Neuronal stem cell (in vitro differentiated cells): ENCODE measurements around the gene DLGAP4.

Experiments used
- DNase-seq: peaks from one replicate; pipeline ENCODE4 v3.0.0-alpha.2; 2013; ENCODE audit warnings: low spot score
- H2AFZ ChIP-seq: one replicate; pipeline ENCODE4 v1.6.1; 2013; ENCODE audit warnings: mild to moderate bottlenecking, low read length, inconsistent platforms
- H2AK5ac ChIP-seq: 2 replicates; pipeline ENCODE4 v1.6.1; 2013; ENCODE audit warnings: low read depth, mild to moderate bottlenecking, inconsistent platforms, low read length, moderate library complexity, mixed read lengths
- H2BK120ac ChIP-seq: 2 replicates; pipeline ENCODE4 v1.6.1; 2013; ENCODE audit warnings: low read depth, mild to moderate bottlenecking, inconsistent platforms, low read length, moderate library complexity, mixed read lengths
- H2BK12ac ChIP-seq: one replicate; pipeline ENCODE4 v1.6.1; 2013; ENCODE audit warnings: low read length, inconsistent platforms
- H2BK15ac ChIP-seq: 2 replicates; pipeline ENCODE4 v1.6.1; 2013; ENCODE audit warnings: mild to moderate bottlenecking, low read length, inconsistent platforms, mixed read lengths
- H2BK5ac ChIP-seq: one replicate; pipeline ENCODE4 v1.6.1; 2013; ENCODE audit warnings: inconsistent platforms, mild to moderate bottlenecking, low read length, moderate library complexity
- H3K14ac ChIP-seq: one replicate; pipeline ENCODE4 v1.6.1; 2013; ENCODE audit warnings: low read length, inconsistent platforms
- H3K18ac ChIP-seq: 2 replicates; pipeline ENCODE4 v1.6.1; 2013; ENCODE audit warnings: low read length, inconsistent platforms
- H3K23ac ChIP-seq: 2 replicates; pipeline ENCODE4 v1.6.1; 2013; ENCODE audit warnings: low read depth, mild to moderate bottlenecking, mixed read lengths, low read length, inconsistent platforms; ENCODE audit not compliant: poor library complexity
- H3K27ac ChIP-seq: replicated peaks from 3 replicates; pipeline ENCODE4 v1.5.1; 2013; ENCODE audit warnings: low read length, inconsistent platforms
- H3K27me3 ChIP-seq, 3 experiments: 2 replicates each; pipeline ENCODE4 v1.6.1; 2013; ENCODE audit warnings: low read length in 3 of 3, mild to moderate bottlenecking in 2 of 3, inconsistent platforms in 1 of 3, low read depth in 1 of 3, mixed read lengths in 1 of 3, moderate library complexity in 1 of 3; ENCODE audit not compliant: control insufficient read depth in 3 of 3, insufficient read depth in 3 of 3
- H3K36me3 ChIP-seq, 2 donors: replicated peaks in 1 of 2; 2 replicates each; pipeline ENCODE4 v1.6.1; 2013; ENCODE audit warnings: low read length in 2 of 2; ENCODE audit not compliant: control insufficient read depth in 2 of 2, insufficient read depth in 2 of 2
- H3K4ac ChIP-seq: 2 replicates; pipeline ENCODE4 v1.6.1; 2013; ENCODE audit warnings: inconsistent platforms, mild to moderate bottlenecking, low read length, moderate library complexity
- H3K4me1 ChIP-seq, 2 donors: 1 replicate in 1 of 2; 2 replicates in 1 of 2; pipeline ENCODE4 v1.6.1; 2013; ENCODE audit warnings: low read length in 2 of 2, low read depth in 1 of 2; ENCODE audit not compliant: control insufficient read depth in 2 of 2, insufficient read depth in 1 of 2
- H3K4me2 ChIP-seq: one replicate; pipeline ENCODE4 v1.6.1; 2013; ENCODE audit warnings: mild to moderate bottlenecking, low read length, inconsistent platforms; ENCODE audit not compliant: insufficient read depth, poor library complexity, severe bottlenecking
- H3K4me3 ChIP-seq, 2 donors: 2 replicates each; pipeline ENCODE4 v1.5.1; 2013; ENCODE audit warnings: low read length in 2 of 2, mild to moderate bottlenecking in 2 of 2, inconsistent platforms in 1 of 2, moderate library complexity in 1 of 2
- H3K79me1 ChIP-seq: one replicate; pipeline ENCODE4 v1.6.1; 2013; ENCODE audit warnings: low read depth, mild to moderate bottlenecking, inconsistent platforms, low read length, moderate library complexity
- H3K9ac ChIP-seq: one replicate; pipeline ENCODE4 v1.6.1; 2013; ENCODE audit warnings: mild to moderate bottlenecking, low read depth, low read length, inconsistent platforms; ENCODE audit not compliant: poor library complexity
- H3K9me3 ChIP-seq, 2 donors: replicated peaks in 1 of 2; 2 replicates each; pipeline versions ENCODE3 to v1.6.1; 2013; ENCODE audit warnings: low read length in 2 of 2, mild to moderate bottlenecking in 2 of 2, inconsistent platforms in 1 of 2, low read depth in 1 of 2, mixed read lengths in 1 of 2, moderate library complexity in 1 of 2; ENCODE audit not compliant: control insufficient read depth in 2 of 2, insufficient read depth in 1 of 2
- H4K8ac ChIP-seq: one replicate; pipeline ENCODE4 v1.6.1; 2013; ENCODE audit warnings: low read depth, mild to moderate bottlenecking, inconsistent platforms, low read length, moderate library complexity
- H4K91ac ChIP-seq: one replicate; pipeline ENCODE4 v1.6.1; 2013; ENCODE audit warnings: low read length, low read depth, mild to moderate bottlenecking, inconsistent platforms; ENCODE audit not compliant: poor library complexity
- WGBS, 2 donors: extraction: QIAGEN DNeasy Blood & Tissue Kit; methylation state at CpG; one replicate each; pipeline ENCODE4 v1.1.7; 2013; ENCODE audit warnings: missing lambda C conversion rate in 2 of 2, mixed read lengths in 1 of 2; ENCODE audit not compliant: insufficient read length in 2 of 2, insufficient replicate concordance in 1 of 2; ENCODE audit errors: extremely low coverage in 2 of 2; 5-methylcytosine and 5-hydroxymethylcytosine counted together

The DLGAP4 gene

DNA sequence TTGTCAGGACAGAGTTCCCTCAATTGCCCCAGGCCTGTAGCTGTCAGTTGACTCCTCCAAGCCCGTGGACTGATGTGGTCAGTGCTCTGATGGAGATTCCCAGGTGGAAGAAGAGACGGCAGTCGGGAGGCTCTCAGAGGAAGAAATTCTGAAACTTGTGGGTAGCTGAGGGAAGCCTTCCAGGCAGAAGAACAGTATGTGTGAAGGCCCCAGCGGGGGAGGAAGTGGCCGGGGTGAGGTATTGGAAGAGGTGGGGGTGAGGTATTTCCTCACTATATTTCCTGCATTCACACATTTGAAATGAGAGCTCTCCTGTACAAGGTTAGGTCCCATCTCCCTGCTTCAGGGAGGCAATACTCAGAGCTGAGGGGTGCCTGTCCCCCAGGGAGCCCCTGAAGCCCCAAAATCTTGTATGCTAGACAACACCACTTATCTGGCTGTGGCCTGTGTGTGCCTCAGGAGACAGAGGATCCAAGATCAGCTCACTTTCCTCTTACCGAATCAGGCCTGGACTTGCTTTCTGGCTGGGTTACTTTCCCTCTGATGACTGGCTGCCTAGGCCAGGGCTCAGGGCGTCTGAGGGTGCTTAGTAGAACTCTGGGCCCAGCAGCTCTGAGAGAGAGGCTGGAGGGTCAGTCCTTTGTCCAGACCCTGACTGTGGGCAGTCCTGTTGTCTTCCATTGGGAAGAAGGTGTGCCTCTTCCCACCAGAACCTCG lies 185.9 kb downstream of the DLGAP4 start:
- H3K27me3 ChIP-seq: no peaks in the 10 kb centered on the region
- no peak overlapping the region for H3K23ac ChIP-seq
- H2BK15ac ChIP-seq: no peak overlapping the region
- peaks cover 17% of the 10 kb centered on the region for H3K79me1 ChIP-seq
- H4K91ac ChIP-seq: no peak overlapping the region
- no peak overlapping the region for H2AFZ ChIP-seq
- no peak overlapping the region for H2BK12ac ChIP-seq
- H2BK120ac ChIP-seq: no peak overlapping the region
- no peaks in the 10 kb centered on the region for H3K9me3 ChIP-seq
- H3K9ac ChIP-seq: no peak overlapping the region
- no peak overlapping the region for H2BK5ac ChIP-seq
- no peak overlapping the region for H4K8ac ChIP-seq
- peaks cover 0 to 33% of the 10 kb centered on the region in 2 donors for H3K4me1 ChIP-seq
- H2AK5ac ChIP-seq: no peak overlapping the region
- H3K18ac ChIP-seq: peak overlapping the region; percentile 86
- no peak overlapping the region for H3K14ac ChIP-seq
- no peak overlapping the region for H3K4me2 ChIP-seq
- no peak overlapping the region for H3K4me3 ChIP-seq
- H3K27ac ChIP-seq: peak overlapping the region; percentile 6
- no peak overlapping the region for H3K4ac ChIP-seq
- peaks cover 18 to 80% of the 10 kb centered on the region in 2 donors for H3K36me3 ChIP-seq
- no CpG with 5 or more reads among the region's 8 CpGs for WGBS, 2 donors
- DNase-seq: no peak

DNA sequence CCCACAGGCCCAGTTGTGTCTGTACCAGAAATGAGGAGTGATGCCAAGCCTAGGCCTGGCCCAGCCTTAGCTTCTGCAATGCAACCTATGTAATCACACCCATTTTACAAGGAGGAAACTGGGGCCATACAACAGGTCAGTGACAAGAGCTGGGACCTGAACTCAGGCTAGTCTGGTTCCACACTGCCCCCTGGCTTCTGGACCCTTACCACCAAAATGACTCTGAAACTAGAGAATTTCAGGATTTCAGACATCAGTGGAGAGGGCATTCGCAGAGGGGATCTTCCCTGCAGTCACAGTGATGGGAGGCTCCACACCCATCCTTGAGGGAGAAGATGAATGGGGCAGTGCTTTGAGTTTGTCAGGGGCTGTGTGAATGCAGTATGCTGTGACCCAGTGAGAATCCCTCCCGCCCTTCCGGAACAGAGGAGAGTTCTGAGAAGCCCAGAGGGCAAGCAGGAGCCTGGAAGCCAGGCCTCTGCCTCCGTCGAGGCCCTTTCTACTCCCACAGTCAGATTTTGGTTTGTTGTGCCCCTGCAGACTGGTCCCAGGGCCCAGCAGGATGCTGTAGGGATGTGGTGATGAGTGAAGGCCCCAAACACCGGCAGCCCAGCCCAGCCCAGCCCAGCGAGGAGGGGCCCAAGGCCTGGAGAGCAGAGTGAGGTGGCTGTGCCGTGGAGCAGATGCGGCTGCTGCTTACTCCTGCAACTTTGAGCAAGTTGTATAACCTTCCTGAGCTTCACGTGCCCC lies 187.1 kb downstream of the DLGAP4 start:
- Histone ChIP-seq H3K14ac (no peak overlapping the region), H2AK5ac (no peak overlapping the region), H2BK5ac (peak overlapping the region; percentile 46), H2BK12ac (no peak overlapping the region), H3K4me2 (no peak overlapping the region), H4K8ac (no peak overlapping the region), H2BK15ac (no peak overlapping the region), H3K4me1 (peaks cover 8 to 42% of the 10 kb centered on the region in 2 donors), H2AFZ (no peak overlapping the region), H3K9me3 (no peaks in the 10 kb centered on the region), H3K23ac (no peak overlapping the region), H3K79me1 (peaks cover 17% of the 10 kb centered on the region), H3K27ac (peak overlapping the region; percentile 7), H3K27me3 (no peaks in the 10 kb centered on the region), H3K18ac (no peak overlapping the region), H2BK120ac (no peak overlapping the region), H4K91ac (no peak overlapping the region), H3K4ac (no peak overlapping the region), H3K36me3 (peaks cover 23 to 86% of the 10 kb centered on the region in 2 donors), H3K4me3 (no peak overlapping the region), H3K9ac (no peak overlapping the region)
- no peak for DNase-seq
- no CpG with 5 or more reads among the region's 10 CpGs for WGBS, 2 donors

DNA sequence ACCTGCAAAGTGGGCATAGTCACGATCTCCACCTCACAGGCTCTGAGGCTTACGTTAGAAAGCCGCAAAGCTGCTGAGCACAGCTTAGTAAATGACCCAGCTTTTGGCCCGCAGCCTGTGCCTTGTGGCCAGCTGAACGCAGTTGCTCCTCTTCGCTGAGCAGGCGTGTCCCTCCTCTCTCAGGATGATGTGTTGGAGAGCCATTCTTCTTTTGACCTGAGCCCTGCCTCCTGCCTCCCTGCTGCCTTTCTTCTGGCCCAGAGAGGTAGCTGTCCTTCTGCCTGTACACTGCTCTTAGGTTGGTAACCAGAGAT lies 187.6 kb downstream of the DLGAP4 start:
- H2BK120ac ChIP-seq: no peak overlapping the region
- peaks cover 8 to 47% of the 10 kb centered on the region in 2 donors for H3K4me1 ChIP-seq
- H3K79me1 ChIP-seq: peaks cover 17% of the 10 kb centered on the region
- H3K14ac ChIP-seq: no peak overlapping the region
- H3K23ac ChIP-seq: no peak overlapping the region
- H3K27ac ChIP-seq: peak overlapping the region; percentile 7
- H2BK15ac ChIP-seq: no peak overlapping the region
- H4K8ac ChIP-seq: no peak overlapping the region
- H2AFZ ChIP-seq: no peak overlapping the region
- no peak overlapping the region for H2AK5ac ChIP-seq
- H3K27me3 ChIP-seq: no peaks in the 10 kb centered on the region
- H4K91ac ChIP-seq: no peak overlapping the region
- H2BK12ac ChIP-seq: no peak overlapping the region
- H3K9ac ChIP-seq: peak overlapping the region; percentile 74
- WGBS, 2 donors: no CpG with 5 or more reads among the region's 7 CpGs
- H3K4me3 ChIP-seq: no peak overlapping the region
- no peak overlapping the region for H3K4ac ChIP-seq
- H3K9me3 ChIP-seq: no peaks in the 10 kb centered on the region
- no peak overlapping the region for H3K4me2 ChIP-seq
- H2BK5ac ChIP-seq: peak overlapping the region; percentile 46
- no peak for DNase-seq
- peaks cover 24 to 89% of the 10 kb centered on the region in 2 donors for H3K36me3 ChIP-seq
- no peak overlapping the region for H3K18ac ChIP-seq
